Caco-2 (cell line): ENCODE data around the gene FBLN1. TPM values are rescaled to one million over a fixed set of nuclear protein-coding genes. Genes with fewer than 3 reads are reported as not detected.

Experiments
- BruUV-seq: library from RNA; stranded (reverse); fragments of 400-500 nt; replicated peaks from 2 replicates; lab custom pipeline; 2021; lab: Mats Ljungman, UMichigan
- CTCF ChIA-PET: fragments of 300-600 bp; sonication (Branson Sonifier 250); formaldehyde crosslinking; loops from one replicate; lab custom pipeline; 2022; ENCODE audit warnings: antibody characterized with exemption; lab: Charles Lee
- POLR2A ChIA-PET: fragments of 300-600 bp; sonication (Branson Sonifier 250); formaldehyde crosslinking; loops from one replicate; lab custom pipeline; 2022; ENCODE audit warnings: antibody characterized with exemption; lab: Charles Lee
- DNase-seq, 2 experiments: peaks; one replicate each; pipeline versions ENCODE4 v3.0.0 to v3.0.0-alpha.2; 2020 to 2022
- H3K27me3 ChIP-seq: replicated peaks from 2 replicates; pipeline ENCODE4 v1.6.0; 2011; ENCODE audit warnings: low read length; ENCODE audit not compliant: control insufficient read depth, insufficient read depth
- H3K36me3 ChIP-seq: 2 replicates; pipeline ENCODE4 v1.5.1; 2011; ENCODE audit warnings: low read length; ENCODE audit not compliant: control insufficient read depth, insufficient read depth
- H3K4me1 ChIP-seq: fragments of 250-450 bp; sonication (Bioruptor Pico); 2 replicates; pipeline ENCODE4 v1.5.1; 2020; ENCODE audit warnings: mild to moderate bottlenecking
- H3K4me3 ChIP-seq: 2 replicates; pipeline ENCODE4 v1.5.1; 2011; ENCODE audit warnings: low read depth, mild to moderate bottlenecking, control low read depth, low read length
- H3K9me3 ChIP-seq: fragments of 250-450 bp; sonication (Bioruptor Pico); 2 replicates; pipeline ENCODE4 v1.5.1; 2020; ENCODE audit warnings: mild to moderate bottlenecking, moderate library complexity
- H3K27ac Mint-ChIP-seq: one replicate; pipeline ENCODE4 v1.8.0; 2022; ENCODE audit warnings: mixed read lengths; ENCODE audit not compliant: unreplicated experiment
- H3K27me3 Mint-ChIP-seq: one replicate; pipeline ENCODE4 v1.8.0; 2022; ENCODE audit warnings: mixed read lengths; ENCODE audit not compliant: insufficient read depth, unreplicated experiment
- H3K36me3 Mint-ChIP-seq: one replicate; pipeline ENCODE4 v1.8.0; 2022; ENCODE audit warnings: mild to moderate bottlenecking, mixed read lengths; ENCODE audit not compliant: insufficient read depth, unreplicated experiment
- H3K4me1 Mint-ChIP-seq: one replicate; pipeline ENCODE4 v1.8.0; 2022; ENCODE audit warnings: low read depth, mixed read lengths; ENCODE audit not compliant: unreplicated experiment
- H3K4me3 Mint-ChIP-seq: one replicate; pipeline ENCODE4 v1.8.0; 2022; ENCODE audit warnings: mild to moderate bottlenecking, moderate library complexity, mixed read lengths; ENCODE audit not compliant: unreplicated experiment
- H3K9me3 Mint-ChIP-seq: one replicate; pipeline ENCODE4 v1.8.0; 2022; ENCODE audit warnings: mixed read lengths; ENCODE audit not compliant: unreplicated experiment
- CTCF ChIP-seq, 2 experiments: fragments of 200-600 bp in 1 of 2; IDR thresholded peaks; 1 replicate in 1 of 2; 2 replicates in 1 of 2; pipeline versions ENCODE4 v1.5.1 to v1.8.0; 2011 to 2022; ENCODE audit warnings: antibody characterized with exemption in 1 of 2, control low read depth in 1 of 2, inconsistent platforms in 1 of 2, low read depth in 1 of 2, low read length in 1 of 2, mild to moderate bottlenecking in 1 of 2, moderate library complexity in 1 of 2; ENCODE audit not compliant: insufficient read depth in 1 of 2, severe bottlenecking in 1 of 2, unreplicated experiment in 1 of 2
- intact Hi-C: fragments of 100-400 bp; cut with micrococcal nuclease; formaldehyde crosslinking; loops from one replicate; pipeline ENCODE4 v1.10.0; 2022; ENCODE audit not compliant: unreplicated experiment
- total RNA-seq: library from RNA; stranded (reverse); gene quantifications from 2 replicates; pipeline ENCODE4 v1.2.3, GENCODE V29; 2022

FBLN1 gene
- total RNA-seq, 1 experiment from 2014 or later: 519 TPM

GRCh38 chr22:45629469-45630089, 126.9 kb downstream of the FBLN1 start:
- Histone ChIP-seq H3K4me1 (no peaks in the 10 kb centered on the region), H3K9me3 (no peaks in the 10 kb centered on the region), H3K27me3 (no peaks in the 10 kb centered on the region), H3K36me3 (no peaks in the 10 kb centered on the region), H3K4me3 (no peak overlapping the region)
- intact Hi-C loops: no loop called here
- Mint-ChIP-seq H3K27ac (no peak overlapping the region), H3K36me3 (no peaks in the 10 kb centered on the region), H3K9me3 (no peaks in the 10 kb centered on the region), H3K4me1 (peaks cover 7% of the 10 kb centered on the region), H3K27me3 (no peaks in the 10 kb centered on the region), H3K4me3 (no peak overlapping the region)
- TF ChIP-seq CTCF (IDR thresholded peaks at IDR 0.05; ENCODE audit: insufficient read depth in 1 of 2, low read depth in 1 of 2, low read length in 1 of 2, severe bottlenecking in 1 of 2, unreplicated experiment in 1 of 2): no peak
- POLR2A ChIA-PET: no interaction called here
- DNase-seq: no peak
- no TSS peak for BruUV-seq
- CTCF ChIA-PET: interaction anchor here (0.6 kb wide), 1 partner anchor 204 kb away, joined by 4 read pairs; no protein-coding TSS in a partner anchor

DNA sequence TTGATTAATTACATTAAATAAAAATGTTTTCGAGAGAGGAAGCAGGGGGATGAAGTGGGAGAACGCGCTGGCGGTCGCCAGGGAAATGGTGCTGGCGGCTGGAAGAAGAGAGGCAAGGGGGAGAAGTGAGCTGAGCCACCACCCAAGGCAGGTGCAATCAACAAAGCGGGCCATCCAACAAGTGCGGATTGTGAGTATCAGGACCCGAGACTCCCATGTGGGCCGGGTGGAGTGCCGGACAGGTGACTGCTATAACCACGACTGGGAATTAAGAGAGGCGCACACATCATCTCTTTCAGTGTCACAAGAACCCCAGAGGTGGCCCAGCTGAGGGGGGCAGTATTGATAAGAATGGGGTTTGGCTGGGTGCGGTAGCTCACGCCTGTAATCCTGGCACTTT, 127.8 kb downstream of the FBLN1 start:
- H3K36me3 Mint-ChIP-seq: no peaks in the 10 kb centered on the region
- no peak overlapping the region for H3K4me3 ChIP-seq
- H3K27me3 ChIP-seq: no peaks in the 10 kb centered on the region
- H3K4me1 Mint-ChIP-seq: peaks cover 7% of the 10 kb centered on the region
- H3K9me3 ChIP-seq: no peaks in the 10 kb centered on the region
- H3K27me3 Mint-ChIP-seq: no peaks in the 10 kb centered on the region
- no peak overlapping the region for H3K4me3 Mint-ChIP-seq
- POLR2A ChIA-PET: no interaction called here
- H3K9me3 Mint-ChIP-seq: no peaks in the 10 kb centered on the region
- TF ChIP-seq CTCF (IDR thresholded peaks at IDR 0.05; ENCODE audit: insufficient read depth in 1 of 2, low read depth in 1 of 2, low read length in 1 of 2, severe bottlenecking in 1 of 2, unreplicated experiment in 1 of 2): no peak
- H3K4me1 ChIP-seq: no peaks in the 10 kb centered on the region
- BruUV-seq: no TSS peak
- H3K36me3 ChIP-seq: no peaks in the 10 kb centered on the region
- DNase-seq: no peak
- no peak overlapping the region for H3K27ac Mint-ChIP-seq
- intact Hi-C loops: no loop called here
- CTCF ChIA-PET: no interaction called here

- H3K36me3 ChIP-seq: no peaks in the 10 kb centered on the region
- ChIA-PET CTCF (no interaction called here), POLR2A (no interaction called here)
- no peak for DNase-seq
- Mint-ChIP-seq H3K9me3 (no peaks in the 10 kb centered on the region), H3K36me3 (no peaks in the 10 kb centered on the region), H3K4me3 (no peak overlapping the region), H3K27me3 (no peaks in the 10 kb centered on the region), H3K27ac (no peak overlapping the region), H3K4me1 (peaks cover 7% of the 10 kb centered on the region)
- BruUV-seq: no TSS peak
- intact Hi-C loops: no loop called here
- no peaks in the 10 kb centered on the region for H3K4me1 ChIP-seq
- TF ChIP-seq CTCF (IDR thresholded peaks at IDR 0.05; ENCODE audit: insufficient read depth in 1 of 2, low read depth in 1 of 2, low read length in 1 of 2, severe bottlenecking in 1 of 2, unreplicated experiment in 1 of 2): no peak
- H3K9me3 ChIP-seq: no peaks in the 10 kb centered on the region
- no peak overlapping the region for H3K4me3 ChIP-seq
- no peaks in the 10 kb centered on the region for H3K27me3 ChIP-seq
Measured at GRCh38 chr22:45631140-45631840, 128.6 kb downstream of the FBLN1 start.
